GM19455 (cell line): ENCODE results near the gene ERCC6.

Experiments
- ATAC-seq: cut with Tn5 transposase; IDR thresholded peaks from one replicate; pipeline ENCODE4 v1.9.1; 2021; ENCODE audit not compliant: unreplicated experiment

The ERCC6 gene

DNA sequence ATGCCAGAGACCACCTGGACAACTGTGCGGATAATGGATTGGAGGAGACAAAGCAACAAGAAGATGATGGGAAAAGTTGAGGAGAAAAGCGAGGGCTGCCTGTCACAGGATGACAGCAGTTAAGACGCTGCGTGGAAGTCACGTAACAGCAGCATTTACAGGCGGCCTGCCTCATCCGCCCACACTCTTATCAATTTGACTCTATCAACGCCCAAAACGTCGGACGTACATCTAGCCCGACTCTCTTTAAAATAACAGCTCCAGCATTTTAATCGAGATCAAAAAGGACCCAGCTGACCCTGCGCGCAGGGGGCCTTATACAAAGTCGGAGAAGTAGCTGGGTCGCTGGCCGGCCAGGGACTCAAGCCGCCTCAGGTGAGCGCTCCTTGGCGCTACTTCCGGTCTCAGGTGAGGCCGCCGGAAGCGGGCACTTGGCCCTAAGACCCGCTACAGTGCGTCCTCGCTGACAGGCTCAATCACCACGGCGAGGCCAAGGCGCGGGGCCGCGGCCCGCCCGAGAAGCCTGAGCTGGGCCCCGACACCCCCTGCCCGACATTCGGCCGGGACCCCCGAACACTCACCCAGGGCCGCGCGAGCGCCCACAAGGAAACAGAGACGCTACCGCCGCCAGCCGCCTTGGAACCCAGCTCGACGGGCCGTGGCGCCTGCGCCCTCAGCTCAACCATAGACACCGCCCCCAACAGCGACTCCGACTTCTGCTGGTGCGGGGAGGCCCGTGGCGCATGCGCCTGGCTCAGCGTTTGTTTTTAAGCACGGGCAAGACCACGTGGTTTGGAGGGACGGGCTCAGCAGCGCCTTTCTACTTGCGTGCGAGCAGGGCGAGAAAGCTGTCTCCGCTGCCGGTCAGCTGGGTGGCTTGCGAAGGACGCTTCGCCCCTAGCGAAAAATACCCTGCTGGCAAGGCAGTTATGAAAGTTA, at the start of gene ERCC6:
Gene ERCC6, minus strand, starts transcription at position 741 of the 939 bp plus-strand sequence.
- ATAC-seq, result peak; percentile 85

DNA sequence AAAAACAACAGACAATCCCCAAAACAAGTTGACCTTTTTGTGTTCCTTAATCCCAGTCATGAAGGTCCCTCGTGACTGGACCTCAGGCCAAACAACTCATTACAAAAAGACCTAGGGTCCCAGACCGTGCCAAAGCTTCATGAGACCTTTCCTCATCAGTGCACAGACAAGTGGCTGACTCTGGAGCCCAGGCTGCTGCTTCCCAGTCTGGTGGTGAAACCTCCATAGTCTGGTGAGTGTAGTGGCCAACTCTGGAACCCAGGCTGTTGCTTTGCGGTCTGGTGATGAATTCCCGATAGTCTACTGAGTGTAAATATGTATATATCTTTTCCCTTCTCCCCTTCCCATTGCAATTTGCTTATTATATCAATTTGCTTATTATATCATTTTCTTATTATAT, 49.1 kb upstream of the ERCC6 start:
- ATAC-seq, result no peak

DNA sequence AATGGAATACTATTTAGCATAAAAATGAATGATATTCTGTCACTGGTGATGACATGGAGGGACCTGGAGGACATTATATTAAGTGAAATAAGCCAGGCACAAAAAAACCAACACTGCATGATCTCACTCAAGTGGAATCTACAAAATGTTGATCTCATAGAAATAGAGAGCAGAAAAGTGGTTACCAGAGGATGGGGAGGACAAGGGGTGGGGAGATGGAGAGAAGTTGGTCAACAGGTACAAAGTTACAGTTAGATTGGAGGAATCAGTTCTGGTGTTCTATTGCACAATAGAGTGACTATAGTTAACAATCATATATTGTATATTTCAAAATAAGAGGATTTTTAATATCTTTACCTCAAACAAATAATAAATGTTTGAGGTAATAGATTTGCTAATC, 46.5 kb upstream of the ERCC6 start:
- no peak for ATAC-seq

DNA sequence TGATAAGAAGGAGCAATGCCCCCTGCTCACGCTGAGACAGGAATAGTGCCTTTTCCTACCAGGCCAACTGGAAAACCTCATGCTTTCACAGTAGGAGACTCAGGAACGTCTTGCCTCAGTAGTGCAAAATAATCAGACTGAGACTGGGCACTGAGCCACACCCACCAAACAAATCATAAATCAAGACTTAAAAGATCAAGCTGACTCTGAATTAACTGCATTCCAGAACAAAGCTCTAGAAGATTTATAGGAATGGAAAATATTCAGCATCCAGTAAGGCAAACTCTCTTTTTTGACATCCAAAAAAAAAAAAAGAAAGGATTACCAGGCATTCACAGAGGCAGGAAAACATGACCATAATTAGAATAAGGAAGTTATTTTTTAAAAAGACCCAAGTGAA, 40.7 kb upstream of the ERCC6 start:
- ATAC-seq, result no peak

DNA sequence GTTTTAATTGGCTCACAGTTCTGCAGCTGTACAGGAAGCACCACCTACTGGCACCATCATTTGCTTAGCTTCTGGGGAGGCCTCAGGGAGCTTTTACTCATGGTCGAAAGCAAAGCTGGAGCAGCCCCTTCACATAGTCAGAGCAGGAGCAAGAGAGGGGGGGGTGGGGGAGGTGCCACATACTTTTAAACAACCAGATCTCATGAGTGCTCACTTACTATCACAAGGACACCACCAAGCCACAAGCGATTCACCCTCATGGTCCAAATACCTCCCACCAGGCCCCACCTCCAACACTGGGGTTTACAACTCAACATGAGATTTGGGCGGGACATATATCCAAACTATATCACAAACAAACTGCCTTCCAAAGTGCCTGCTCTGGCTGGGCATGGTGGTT, 39.5 kb upstream of the ERCC6 start:
- no peak for ATAC-seq

DNA sequence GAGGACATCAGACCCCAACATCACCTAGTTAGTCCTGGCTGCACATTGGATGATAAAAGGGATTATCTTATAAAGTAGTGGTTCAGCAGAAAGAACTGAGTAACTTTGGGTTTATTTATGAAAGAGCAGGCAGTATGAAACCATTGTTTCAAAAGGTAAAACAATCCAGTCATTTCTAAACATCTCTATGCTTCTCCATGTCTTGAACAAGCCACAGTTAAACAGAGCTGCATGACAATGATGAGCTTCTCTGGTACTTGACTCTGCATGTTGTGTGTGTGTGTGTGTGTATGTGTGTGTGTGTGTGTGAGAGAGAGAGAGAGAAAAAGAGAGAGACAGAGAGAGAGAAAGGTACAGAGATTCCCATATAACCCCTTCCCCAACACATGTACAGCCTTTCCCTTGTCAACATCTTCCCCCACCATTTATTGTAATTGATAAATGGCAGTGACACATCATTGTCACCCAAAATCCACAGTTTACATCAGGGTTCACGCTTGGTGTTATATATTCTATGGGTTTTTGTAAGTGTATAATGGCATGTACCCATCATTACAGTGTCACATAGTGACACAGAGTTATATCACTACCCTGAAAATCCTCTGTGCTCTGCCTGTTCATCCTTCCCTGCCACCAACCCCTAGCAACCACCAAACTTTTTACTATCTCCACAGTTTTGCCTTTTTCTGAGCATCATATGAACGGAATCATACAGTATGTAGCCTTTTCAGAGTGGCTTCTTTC, 38.4 kb upstream of the ERCC6 start:
- no peak for ATAC-seq

DNA sequence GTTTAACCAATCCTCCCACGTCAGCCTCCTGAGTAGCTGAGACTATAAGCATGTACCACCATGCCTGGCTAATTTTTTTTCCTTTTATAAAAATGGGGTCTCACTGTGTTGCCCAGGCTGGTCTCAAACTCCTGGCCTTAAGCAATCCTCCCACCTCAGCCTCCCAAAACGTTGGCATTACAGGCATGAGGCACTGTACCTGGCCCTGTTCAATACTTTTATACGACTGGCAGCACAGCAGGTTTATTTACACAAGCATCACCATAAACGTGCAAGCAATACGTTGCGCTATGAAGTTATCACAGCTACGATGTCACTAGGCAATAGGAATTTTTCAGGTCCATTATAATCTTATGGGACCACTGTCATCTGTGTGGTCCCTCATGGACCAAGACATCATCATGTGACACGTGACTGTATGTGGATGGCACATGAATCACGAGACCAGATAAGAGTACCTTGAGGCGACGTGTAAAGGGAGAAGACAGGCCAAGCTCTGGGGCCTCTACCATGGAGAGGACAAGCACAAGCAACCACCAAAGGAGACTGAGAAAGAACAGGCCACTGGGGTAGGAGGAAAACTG, 36.7 kb upstream of the ERCC6 start:
- no peak for ATAC-seq

DNA sequence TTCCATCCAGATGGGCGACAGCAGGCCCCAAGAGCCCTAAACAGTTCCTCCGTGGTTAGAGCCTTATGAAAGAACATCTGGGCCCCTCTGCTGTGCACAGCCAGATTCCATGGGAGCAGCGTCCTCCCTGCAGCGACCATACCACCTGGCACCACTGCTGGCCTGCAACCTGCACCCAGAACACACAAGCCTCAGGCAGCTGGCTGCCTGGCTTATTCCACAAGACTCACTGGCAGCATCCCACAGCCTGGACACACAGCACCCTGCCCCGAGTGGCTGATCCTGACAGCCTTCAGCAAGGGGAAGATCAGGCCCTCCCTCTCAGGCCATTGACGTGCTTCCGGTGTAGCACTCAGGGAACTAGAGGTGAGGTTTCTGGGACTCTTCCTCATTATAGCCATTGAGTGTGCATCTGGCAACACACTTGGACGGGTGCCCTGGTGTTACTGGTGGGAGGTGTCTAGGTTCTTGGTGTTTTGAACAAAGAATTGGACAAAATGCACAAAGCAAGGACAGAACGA, 33.7 kb upstream of the ERCC6 start:
- ATAC-seq, result no peak

DNA sequence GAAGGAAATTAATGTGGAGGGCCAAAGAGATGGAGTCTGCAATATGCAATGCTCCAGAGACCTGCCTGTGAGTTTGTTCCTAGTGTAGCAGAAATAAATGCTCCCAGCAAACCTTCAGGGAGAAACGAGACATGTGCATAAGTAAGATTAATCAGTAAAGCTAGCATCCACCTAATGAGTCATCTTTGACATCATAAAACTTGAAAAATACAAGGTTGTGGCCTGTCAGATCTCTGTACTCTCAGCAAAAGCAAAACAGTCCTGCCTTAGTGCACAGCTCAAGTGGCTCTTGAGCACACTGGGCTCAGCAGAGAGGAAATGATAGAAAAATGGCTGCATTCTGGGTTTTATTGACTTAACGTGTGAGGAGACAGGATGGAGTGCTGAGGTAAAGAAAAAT, 32.5 kb upstream of the ERCC6 start:
- ATAC-seq, result no peak

DNA sequence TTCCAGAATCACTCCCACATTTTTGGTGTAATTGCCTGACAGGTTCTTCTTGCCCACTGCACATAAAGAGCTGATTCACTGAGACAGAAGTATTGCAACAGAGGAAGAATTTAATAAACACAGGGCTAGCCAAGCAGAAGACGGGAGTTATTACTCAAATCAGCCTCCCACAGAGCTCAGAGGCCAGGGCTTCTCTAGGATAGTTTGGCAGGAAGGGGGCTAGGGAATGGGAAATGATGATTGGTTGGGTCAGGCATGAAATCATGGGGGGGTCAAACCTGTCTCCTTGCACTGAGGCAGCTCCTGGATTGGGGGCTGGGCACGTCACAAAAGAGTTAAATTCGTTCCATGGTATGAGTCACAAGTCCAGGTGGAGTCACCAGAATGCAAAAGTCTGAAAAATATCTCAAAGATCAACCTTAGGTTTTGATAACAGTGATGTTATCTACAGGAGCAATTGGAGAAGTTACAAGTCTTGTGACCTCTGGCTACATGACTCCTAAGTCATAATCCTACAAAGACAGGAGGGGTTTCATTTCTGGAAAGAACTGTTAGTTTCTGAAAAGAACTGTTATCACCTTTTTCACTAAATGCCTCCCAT, 30.2 kb upstream of the ERCC6 start:
- ATAC-seq, result no peak

DNA sequence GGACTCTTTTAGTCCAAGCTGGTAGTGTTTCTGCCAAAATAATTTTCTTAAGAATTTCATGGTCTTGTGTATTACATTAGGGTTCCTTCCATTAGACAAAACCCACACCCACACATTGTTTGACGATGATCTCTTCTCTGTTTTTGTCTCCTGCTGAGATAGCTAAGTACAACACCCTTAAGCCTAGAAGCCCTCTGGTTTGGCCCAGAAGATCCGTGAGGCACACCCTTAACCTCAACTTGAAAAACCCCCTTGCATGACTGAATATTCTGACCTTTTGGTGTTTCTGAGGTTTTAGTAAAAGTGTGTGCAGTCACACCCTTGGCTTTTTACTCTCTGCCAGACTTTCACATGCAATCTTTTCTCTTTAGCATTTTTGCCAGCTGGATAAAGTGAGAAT, 29.3 kb upstream of the ERCC6 start:
- no peak for ATAC-seq

DNA sequence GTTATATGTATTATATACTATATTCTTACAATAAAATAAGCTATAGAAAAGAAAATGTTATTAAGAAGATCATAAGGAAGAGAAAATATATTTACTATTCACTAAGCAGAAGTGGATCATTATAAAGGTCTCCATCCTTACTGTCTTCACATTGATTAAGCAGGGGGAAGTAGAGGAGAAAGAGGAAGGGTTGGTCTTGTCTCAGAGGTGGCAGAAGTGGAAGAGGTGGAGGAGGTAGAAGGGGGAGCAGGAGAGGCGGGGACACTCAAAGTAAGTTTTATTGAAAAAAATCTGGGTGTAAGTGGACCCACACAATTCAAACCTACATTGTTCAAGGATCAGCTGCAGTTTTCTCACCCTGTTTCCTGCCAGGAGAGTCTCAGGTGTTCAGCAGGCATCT, 28.9 kb upstream of the ERCC6 start:
- ATAC-seq, result no peak

DNA sequence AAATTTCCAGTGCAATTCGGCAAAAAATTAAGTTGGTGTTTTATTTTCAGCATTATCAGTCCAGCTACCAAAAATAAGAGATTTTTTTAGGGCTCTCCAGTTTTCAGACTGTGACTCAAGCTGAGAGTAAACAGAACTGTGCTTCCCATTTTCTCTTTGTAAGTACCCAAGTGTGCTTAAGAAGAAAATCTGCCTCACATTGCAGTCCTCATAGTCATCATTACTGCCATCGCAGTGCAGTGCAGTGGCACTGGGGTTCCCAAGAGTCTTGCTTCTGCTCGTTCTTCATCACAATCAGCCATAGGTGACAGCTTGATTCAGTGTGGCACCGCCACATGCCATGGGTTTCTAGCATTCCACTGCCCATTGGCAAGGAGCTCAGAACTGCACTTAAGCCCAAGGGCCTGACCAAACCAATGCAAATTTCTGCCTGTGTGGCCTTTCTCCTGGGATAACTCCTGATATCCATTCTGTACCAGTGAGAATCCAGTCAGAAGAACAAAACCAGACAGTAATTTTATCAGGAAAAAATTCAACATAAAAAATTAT, 25.6 kb upstream of the ERCC6 start:
- ATAC-seq, result no peak

DNA sequence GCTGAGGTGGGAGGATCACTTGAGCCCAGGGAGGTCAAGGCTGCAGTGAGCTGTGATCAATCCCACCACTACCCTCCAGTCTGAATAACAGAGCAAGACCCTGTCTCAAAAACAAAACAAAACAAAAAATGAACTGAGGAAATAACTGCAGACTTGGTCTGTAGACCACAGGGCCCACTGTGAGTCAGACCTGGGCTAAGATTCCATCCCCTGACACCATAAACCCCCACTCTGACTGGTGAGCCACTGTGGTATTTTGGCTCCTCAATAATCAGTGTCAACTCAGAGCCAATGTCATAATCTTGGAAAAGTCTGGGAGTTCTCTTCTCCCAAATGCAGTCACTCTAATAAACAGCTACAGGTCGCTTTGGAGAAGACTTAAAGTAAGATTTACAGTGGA, 24.0 kb upstream of the ERCC6 start:
- no peak for ATAC-seq

DNA sequence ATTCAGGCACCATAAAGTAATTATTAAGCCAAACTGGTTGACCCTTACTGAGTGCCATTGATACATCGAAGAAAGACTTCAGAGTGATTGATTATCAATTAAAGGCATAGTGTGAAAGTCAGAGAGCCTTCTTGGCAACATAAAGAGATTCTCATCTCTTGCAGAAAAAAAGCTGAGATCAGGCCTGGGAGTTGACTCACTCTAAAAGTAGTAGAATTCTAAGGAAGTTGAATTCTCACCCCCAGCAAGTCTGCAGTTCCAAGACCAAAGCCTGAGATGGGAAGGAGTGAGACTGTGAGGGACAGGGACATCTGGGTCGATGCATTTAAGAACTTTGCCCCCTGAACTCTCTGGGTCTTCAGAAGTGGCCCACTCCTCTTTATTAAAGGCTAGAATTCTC, 21.6 kb upstream of the ERCC6 start:
- no peak for ATAC-seq

DNA sequence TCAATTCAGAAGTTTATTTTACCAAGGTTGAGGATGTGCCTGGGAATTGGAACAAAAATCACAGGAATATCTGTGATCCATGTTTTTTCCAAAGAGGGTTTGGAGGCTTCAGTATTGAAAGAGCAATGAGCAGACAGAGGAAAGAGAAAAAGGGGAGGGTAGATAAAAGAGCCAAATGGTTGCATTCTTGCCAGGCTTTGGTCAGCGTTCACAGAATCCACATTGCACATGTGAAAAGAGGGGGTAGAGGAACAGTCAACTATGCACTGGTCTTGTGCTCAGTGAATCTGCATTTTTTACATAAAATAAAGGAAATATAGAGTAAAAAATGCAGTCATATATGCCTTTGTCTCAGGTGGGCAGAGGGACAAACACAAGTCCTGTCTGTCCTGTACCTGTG, 20.6 kb upstream of the ERCC6 start:
- ATAC-seq, result no peak

DNA sequence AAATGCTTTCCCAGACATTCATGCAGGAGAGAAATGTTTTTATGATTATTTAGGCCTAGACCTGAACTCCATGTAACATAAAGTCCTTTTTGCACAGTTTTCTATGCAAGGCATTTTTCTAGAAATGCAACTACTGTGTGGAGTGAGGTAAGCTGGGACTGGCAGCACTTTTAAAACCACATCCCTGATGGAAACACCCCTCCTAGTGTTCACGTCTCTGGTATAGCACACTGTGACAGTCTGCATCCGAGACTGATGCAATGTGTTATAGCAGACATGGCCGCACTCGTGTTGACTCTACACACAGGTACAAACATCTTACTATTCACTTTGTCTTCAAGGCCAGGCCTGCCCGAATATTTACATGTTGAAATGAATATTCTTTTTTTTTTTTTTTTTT, 19.3 kb upstream of the ERCC6 start:
- ATAC-seq, result no peak

DNA sequence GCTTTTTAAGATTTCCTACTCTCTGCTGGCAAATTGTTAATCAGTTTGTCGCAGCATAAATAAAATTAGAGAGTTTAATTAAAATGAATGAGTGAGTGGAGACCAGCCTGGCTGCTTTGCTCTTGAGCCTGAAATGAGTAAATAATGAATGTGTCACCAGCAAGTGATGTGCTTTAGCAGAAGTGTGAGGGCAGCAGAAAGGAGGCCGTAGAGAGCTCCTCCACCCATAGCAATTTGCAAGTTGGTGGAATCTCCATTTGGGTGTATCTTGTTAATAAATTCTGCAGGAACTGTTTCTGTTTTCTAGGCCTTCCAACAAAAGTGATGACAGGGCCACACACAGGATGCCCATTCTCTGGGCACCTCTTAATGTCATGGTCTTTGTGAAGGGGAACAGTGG, 18.8 kb upstream of the ERCC6 start:
- ATAC-seq, result no peak

DNA sequence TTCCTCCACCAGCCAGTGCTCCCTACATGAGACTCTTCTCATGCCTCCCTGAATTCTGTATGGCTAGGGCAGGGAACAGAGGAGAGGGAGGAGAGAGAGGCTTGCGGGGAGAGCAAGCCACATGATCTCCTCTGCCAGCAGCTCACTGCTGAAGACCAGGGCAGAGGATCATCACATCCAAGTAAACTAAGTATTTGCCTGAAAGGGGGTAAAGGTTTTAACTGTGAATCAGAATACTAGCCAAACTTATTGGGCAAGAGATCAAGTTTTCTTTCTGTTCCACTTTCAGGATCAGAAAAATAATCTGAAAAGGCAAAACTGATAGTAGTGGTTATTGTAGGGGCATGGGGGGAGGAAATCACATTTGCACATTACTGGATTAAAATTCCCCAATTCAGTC, 17.8 kb upstream of the ERCC6 start:
- no peak for ATAC-seq

DNA sequence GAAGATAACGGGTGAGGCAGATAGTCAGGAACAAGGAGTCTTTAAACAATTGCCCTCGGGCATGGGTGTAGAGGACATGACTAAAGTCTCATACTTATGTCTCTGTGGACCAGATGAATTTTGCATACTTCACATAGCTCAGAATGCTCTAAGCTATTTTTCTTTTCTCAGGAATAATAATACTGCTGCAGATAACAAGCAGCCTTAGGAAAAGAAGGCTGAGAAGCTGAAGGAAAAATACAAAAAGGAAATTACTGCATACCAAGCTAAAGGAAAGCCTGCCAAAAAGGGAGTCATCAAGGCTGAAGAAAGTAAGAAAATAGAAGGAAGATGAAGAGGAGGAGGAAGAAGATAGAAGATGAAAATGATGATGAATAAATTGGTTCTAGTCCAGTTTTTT, 13.4 kb upstream of the ERCC6 start:
- ATAC-seq, result no peak

DNA sequence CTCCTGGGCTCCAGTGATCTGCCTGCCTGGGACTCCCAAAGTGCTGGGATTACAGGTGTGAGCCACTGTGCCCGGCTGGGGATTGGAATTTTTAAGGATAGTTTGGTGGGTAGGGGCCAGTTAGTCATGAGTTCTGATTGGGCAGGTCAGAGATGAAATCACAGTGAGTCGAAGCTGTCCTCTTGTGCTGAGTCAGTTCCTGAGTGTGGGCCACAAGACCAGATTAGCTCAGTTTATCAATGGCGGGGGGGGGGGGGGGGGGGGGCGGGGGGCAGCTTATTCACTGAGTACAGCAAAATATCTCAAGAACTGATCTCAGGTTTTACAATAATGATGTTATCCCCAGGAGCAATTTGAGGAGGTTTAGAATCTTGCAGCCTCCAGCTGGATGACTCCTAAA, 11.6 kb upstream of the ERCC6 start:
- ATAC-seq, result no peak
